ENCODE data around the gene GHR.

Gene GHR

DNA sequence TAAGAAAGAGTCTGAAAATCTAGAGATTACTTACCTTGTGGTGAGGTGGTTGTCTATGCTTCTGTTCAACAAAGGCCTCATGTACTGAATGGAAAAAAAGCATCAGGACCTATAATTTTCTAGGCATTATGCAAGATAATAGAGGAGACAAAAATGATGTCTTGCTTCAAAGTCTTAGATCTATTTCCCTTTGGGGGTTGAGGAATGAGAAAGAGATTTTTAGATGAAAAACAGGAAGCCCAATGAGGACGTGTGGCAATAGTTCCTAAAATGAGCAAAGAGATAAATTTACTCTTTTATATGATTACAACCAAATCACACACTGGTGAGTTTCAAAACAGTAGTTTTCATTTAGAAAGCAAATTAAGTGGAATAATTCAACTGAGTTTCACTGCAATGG lies 99.5 kb downstream of the GHR start:
- TF ChIP-seq, protein P1, sequence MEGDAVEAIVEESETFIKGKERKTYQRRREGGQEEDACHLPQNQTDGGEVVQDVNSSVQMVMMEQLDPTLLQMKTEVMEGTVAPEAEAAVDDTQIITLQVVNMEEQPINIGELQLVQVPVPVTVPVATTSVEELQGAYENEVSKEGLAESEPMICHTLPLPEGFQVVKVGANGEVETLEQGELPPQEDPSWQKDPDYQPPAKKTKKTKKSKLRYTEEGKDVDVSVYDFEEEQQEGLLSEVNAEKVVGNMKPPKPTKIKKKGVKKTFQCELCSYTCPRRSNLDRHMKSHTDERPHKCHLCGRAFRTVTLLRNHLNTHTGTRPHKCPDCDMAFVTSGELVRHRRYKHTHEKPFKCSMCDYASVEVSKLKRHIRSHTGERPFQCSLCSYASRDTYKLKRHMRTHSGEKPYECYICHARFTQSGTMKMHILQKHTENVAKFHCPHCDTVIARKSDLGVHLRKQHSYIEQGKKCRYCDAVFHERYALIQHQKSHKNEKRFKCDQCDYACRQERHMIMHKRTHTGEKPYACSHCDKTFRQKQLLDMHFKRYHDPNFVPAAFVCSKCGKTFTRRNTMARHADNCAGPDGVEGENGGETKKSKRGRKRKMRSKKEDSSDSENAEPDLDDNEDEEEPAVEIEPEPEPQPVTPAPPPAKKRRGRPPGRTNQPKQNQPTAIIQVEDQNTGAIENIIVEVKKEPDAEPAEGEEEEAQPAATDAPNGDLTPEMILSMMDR (IDR thresholded peaks at IDR 0.05; ENCODE audit: control insufficient read depth, insufficient read depth, low read depth, low read length, missing control alignments), result no peak
- DNase-seq (ENCODE audit: low read depth), result no peak

GRCh38 chr5:42526179-42526578 lies 102.9 kb downstream of the GHR start:
- H3K4me3 ChIP-seq (ENCODE audit: control insufficient read depth, low read depth, low read length), result no peak overlapping the region
- DNase-seq (ENCODE audit: low read depth), result no peak
- TF ChIP-seq, protein P1 (IDR thresholded peaks at IDR 0.05; ENCODE audit: control insufficient read depth, insufficient read depth, low read depth, low read length, missing control alignments), result no peak

More for the DNA sequence above, 99.5 kb downstream of the GHR start:
- no peak overlapping the region for H3K4me3 ChIP-seq (ENCODE audit: control insufficient read depth, low read depth, low read length)

DNA sequence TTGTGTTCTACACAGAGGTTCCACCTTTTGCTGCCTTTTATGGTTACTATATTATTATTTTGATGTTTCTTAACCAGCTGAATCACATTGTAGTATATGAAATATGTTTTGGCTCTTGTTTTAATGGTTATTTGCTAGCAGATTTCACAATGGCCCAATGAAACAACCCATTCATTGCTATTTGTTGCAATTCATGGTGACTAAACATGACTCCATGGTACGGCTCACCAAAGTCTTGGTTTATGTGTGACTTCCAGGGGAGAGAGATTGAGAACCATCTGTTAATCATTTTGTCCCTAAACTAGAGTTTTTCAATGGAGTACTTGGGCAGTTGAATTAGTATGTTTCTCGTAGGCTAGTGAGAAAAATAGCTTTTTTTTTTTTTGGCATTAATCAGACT lies 108.4 kb downstream of the GHR start:
- TF ChIP-seq, protein P1 (IDR thresholded peaks at IDR 0.05; ENCODE audit: control insufficient read depth, insufficient read depth, low read depth, low read length, missing control alignments), result no peak
- DNase-seq (ENCODE audit: low read depth), result no peak
- H3K4me3 ChIP-seq (ENCODE audit: control insufficient read depth, low read depth, low read length), result no peak overlapping the region

DNA sequence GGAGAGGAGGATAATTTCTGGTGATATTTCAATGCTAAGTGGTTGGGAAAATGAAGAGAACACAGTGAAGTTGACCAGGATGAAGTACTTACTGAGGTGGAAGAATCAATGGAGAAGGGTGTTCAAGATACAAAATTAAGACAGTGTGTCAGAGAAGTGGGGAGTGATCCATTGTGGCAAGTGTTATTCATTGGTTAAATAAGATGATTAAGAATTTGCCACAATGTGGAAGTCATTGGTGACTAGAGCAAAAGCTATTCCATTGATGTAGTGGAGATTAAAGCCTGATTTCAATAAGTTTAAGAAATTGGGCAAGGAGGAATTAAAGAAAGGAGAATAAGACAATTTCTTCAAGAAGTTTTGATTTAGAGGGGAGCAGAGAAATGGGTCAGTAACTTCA lies 118.9 kb downstream of the GHR start:
- TF ChIP-seq, protein P1 (IDR thresholded peaks at IDR 0.05; ENCODE audit: control insufficient read depth, insufficient read depth, low read depth, low read length, missing control alignments), result no peak
- DNase-seq (ENCODE audit: low read depth), result no peak

GRCh38 chr5:42543774-42544173 lies 120.5 kb downstream of the GHR start:
- no peak for DNase-seq (ENCODE audit: low read depth)
- H3K4me3 ChIP-seq (ENCODE audit: control insufficient read depth, low read depth, low read length), result no peak overlapping the region
- TF ChIP-seq, protein P1 (IDR thresholded peaks at IDR 0.05; ENCODE audit: control insufficient read depth, insufficient read depth, low read depth, low read length, missing control alignments), result no peak

More for the DNA sequence above, 118.9 kb downstream of the GHR start:
- no peak overlapping the region for H3K4me3 ChIP-seq (ENCODE audit: control insufficient read depth, low read depth, low read length)

GRCh38 chr5:42545038-42545437 lies 121.8 kb downstream of the GHR start:
- DNase-seq (ENCODE audit: low read depth), result no peak
- no peak overlapping the region for H3K4me3 ChIP-seq (ENCODE audit: control insufficient read depth, low read depth, low read length)
- TF ChIP-seq, protein P1 (IDR thresholded peaks at IDR 0.05; ENCODE audit: control insufficient read depth, insufficient read depth, low read depth, low read length, missing control alignments), result no peak

GRCh38 chr5:42547141-42547540 lies 123.9 kb downstream of the GHR start:
- TF ChIP-seq, protein P1 (IDR thresholded peaks at IDR 0.05; ENCODE audit: control insufficient read depth, insufficient read depth, low read depth, low read length, missing control alignments), result no peak
- DNase-seq (ENCODE audit: low read depth), result no peak
- H3K4me3 ChIP-seq (ENCODE audit: control insufficient read depth, low read depth, low read length), result no peak overlapping the region
